ENCODE measurements around the gene XKR7.

The XKR7 gene

DNA sequence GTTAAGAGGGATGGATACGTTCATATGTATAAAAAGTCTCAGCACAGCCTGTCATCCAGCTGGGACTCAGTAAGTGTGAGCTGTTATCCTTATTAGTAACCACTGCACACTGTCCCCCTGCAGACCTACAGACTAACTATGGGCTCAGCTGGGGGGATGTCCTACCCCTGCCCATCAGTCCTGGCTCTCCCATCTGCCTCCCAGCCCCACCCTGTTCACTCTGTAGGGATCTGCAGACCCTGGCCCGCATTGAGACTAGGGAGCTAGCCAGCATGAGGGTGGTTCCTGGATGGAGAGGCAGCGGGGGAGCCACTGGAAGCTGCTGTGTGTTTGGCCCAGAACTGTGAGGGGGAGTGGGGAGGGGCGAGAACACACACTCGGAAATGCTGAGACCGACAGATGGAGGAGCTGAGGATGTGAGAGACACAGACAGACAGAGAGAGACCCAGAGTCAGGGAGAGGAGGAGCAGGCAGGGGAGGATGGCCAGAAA is 17.1 kb downstream of the XKR7 start:
- DNase-seq = no peak

DNA sequence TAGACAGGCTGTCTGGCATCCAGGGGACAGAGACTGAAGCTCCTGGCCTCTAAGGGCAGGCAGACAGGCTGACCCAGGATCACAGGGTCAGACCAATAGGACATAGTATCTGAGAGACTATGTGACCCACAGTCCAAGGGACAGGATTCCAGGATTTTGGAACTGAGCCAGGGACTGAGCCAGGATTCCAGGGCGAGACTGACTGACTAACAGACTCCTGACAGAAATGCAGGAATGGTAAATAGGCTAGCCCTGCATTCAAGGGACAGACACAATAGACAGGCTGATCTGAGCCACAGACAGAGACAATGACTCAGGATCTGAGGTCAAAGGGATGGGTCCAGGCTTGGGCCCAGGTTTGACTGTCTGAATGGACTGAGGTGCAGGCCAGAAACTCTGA is 19.8 kb downstream of the XKR7 start:
- DNase-seq = no peak

DNA sequence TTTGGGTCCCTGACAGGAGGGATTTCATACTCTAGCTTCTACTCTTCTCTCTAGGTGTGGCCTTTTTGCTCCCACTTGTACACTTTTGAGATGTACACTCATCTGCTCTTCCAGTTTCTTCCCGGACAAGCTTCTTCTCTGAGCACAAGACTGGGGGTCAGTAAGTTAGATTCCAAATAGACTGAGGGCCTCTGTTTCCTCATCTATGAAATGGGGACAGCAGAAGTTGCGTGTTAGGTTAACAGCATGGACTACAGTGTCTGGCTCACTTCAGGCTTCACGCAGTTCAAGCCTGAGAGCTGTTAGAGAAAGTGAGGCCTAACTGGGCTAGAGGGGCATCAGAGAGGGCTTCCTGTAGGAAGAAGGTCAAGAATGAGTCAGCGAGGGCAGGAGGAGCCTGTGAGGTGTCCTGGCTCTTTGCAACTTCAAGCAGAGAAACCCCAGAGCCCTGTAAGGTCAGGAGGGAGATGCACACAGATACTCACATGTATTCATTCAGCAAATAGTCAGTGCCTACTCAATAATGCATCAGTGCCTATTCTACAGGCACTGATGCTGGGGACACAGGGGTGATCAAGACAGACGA is 20.6 kb downstream of the XKR7 start:
- DNase-seq = no peak

DNA sequence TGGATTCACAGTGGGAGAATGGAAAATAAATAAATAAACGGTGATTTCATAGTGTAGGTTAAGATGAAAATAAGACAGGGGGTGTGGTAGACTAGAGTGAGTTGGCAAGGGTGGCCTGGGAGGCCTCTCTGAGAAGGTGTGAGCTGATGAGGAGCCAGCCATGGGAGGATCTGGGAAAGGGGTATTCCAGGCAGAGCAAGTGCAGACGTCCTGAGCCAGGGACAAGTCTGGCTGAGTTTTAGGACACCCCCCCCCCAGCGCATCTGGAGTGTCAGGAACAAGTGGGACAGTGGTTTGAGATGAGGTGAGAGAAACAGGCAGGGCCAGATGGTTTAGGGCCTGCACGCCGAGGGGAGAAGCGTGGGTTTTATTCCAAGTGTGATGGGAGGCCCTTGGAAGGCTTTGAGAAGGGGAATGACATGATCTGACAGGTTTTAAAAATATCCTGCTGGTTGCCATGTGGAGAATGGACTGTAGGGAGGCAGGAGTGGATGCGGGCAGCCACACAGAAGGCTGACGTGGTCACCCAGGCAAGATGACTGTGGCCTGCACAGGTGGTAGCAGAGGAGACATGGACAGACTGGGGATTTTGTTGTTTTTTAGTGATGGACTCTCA is 21.2 kb downstream of the XKR7 start:
- no peak for DNase-seq

DNA sequence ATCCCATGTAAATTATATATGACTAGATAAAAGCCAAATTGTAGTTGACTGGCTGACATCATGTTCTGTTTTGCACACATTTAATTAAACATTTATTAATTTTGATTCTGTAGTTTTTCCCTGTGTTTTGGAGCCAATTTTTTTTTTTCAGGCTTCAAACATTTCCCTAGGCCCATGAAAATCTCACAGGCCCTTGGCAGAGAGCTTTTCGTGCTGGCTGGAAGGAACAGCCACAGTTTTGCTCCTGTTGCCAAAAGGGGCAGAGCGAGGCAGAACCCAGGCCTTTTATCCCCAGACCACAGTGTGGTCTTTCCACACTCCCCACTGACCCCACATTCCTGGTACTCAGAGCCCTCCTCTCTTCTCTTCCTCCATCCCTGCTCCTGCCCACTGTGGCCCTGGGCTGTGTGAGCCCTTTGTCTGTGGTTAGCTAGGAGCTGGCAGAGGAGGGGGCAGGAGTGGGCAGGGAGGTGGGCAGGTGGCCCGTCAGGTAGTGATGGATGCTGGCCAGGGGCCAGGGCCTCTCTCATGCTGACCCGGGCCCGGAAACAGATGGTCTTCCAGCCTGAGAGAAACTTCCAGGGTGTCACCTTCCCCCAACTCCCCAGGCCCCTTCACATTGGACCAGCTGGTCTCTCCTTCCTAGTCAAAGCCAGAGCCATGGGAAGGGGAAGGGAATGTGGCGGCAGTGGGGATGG is 22.8 kb downstream of the XKR7 start:
- no peak for DNase-seq

DNA sequence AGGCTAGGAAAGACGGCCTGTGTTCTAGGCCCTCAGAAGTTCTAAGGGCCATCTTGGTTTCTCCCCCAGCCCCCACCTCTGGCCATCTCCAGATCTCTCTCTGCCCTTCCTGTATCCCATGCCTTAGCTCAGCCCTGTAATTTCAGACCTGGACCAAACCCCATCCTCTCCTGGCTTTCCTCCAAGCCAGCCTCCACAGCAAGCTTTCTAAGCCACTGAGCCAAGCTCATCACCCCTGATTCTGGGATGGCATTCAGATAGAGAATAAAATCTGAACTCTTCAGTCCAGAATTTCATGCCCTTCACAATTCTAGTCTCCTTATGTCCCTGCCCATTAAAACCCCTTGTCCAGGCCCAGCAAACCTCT is 23.4 kb downstream of the XKR7 start:
- no peak for DNase-seq

DNA sequence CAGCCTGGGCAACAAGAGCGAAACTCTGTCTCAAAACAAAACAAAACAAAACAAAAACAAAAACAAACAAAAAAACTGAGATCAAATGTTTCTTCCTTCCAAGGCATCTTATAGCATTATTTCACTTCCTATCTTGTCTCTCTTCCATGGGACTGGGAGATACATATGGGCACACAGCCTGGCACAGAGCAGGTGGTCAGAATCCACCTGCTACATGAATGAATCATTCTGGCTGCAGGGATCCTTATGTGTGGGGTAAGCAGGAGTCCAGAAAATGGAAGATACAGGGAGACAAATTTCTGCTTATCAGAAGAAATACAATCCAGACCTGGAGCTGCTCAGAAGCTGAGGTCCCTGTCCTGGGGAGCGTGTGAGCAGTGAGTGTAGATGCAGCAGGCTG is 24.1 kb downstream of the XKR7 start:
- no peak for DNase-seq

DNA sequence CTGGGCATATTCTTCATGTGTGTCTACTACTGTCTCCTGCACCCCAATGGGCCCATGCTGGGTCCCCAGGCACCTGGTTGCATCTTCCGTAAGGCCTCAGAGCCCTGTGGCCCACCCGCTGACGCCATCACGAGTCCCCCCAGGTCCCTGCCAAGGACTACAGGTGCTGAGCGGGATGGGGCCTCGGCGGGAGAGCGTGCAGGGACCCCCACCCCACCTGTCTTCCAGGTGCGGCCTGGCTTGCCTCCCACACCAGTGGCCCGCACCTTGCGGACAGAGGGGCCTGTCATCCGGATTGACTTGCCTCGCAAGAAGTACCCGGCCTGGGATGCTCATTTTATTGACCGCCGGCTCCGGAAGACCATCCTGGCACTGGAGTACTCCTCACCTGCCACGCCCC is 29.0 kb downstream of the XKR7 start:
- no peak for DNase-seq

DNA sequence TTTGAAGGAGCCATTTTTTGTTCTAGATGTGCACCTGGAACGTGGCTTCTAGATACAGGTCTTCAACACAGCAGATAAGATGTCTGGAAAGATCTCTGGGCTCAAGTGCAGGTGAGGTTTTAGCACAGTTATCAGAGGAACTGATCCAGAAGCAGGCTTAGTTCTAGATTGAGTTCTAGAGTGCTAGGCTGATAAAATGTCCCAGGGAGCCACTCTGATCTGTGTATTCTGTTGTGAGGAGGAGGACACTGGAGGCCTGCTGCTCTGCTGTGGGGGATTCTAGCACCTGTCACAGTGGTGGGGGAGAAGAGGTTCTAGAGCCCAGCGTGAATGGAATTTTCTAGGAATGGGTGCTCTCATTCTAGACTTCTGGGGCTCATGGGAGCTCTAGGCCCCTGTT is 30.3 kb downstream of the XKR7 start:
- DNase-seq = no peak

DNA sequence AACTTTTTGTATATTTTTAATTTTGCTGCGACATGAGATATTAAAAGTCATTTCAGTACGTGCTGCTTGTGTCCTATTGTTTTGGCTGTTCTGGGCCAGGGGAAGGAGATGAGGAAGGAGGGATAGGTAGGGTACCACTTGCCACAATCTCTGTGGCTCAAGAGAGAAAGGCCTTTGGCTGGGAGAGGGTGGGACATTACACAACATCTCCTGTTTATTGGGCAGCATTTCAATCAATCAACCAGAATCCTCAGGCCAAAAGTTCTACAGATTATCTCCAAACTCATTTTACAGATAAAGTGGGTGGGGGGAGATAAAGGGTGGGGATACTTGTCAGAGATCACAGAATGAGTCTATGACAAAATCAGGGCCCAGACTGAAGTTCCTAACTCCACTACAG is 35.4 kb downstream of the XKR7 start:
- DNase-seq = no peak

DNA sequence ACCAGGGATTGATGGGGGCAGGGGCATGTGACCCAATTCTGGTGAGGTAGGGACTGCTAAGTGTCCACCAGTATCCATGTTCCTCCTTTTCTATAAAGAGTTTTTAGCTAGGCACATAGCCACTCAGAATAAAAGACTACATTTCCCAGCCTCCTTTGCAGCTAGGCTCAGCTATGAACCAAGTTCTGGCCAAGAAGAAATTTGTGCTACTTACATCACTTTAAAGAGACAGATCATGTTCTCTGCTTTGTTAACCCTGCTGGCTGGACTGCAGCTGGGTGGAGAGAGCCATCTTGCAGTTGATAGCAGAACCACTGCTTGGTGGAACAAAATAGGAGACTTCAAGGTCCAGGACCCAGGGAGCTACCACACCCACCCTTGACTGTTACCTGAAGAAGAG is 37.0 kb downstream of the XKR7 start:
- DNase-seq = no peak

DNA sequence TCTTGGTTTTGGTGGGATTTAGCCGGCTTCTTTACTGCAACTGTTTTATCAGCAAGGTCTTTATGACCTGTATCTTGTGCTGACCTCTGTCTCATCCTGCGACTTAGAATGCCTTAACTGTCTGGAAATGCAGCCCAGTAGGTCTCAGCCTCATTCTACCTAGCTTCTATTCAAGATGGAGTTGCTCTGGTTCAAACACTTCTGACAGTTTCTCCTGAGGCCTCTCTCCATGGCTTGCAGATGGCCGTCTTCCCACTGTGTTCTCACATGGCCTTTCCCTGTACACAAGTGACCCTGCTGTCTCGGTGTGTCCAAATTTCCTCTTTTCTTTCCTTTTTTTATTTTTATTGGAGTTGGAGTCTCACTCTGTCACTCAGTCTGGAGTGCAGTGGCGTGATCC is 38.1 kb downstream of the XKR7 start:
- DNase-seq = no peak

DNA sequence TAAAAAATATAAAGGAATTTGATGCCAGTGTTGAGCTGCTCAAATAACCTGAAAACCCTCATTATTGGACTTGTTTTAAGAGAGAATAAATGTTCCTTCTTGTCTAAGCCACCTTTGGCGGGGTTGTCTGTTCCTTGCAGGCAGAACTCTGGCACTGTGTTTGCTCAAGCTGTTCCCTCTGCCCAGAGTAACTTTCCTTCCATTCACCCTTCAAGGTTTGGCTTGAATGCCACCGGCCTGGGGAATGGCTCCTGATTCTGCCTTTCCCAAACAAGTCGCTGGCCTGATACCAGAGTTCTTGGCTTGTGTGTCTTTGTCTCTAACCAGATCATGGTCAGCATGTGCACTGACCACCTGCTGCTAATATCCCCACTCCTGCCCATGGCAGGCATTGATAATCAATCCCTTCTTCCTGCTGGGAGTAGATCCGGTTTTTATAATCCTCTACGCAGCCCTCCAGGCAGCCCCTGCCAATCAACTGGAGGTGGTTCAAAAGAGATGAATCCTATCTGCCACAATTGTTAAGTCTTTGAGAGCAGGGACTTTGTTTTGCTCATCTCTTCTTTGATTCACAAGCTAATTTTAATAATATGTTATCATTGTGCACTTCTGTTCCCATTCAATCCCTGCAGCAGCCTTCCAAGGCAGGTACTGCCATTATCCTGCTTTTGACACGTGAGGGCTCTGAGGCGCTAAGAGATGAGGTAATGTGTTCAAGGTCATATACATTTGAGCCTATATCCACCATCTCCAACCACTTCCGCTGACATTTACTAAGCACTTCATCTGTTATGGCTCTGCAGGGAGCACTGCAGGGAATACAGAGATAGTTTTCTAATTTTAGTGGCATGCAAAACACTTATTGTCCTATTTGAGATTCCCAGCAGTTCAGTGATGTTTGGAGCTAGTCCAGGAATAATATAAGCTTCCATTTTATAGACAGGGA is 39.2 kb downstream of the XKR7 start:
- no peak for DNase-seq

DNA sequence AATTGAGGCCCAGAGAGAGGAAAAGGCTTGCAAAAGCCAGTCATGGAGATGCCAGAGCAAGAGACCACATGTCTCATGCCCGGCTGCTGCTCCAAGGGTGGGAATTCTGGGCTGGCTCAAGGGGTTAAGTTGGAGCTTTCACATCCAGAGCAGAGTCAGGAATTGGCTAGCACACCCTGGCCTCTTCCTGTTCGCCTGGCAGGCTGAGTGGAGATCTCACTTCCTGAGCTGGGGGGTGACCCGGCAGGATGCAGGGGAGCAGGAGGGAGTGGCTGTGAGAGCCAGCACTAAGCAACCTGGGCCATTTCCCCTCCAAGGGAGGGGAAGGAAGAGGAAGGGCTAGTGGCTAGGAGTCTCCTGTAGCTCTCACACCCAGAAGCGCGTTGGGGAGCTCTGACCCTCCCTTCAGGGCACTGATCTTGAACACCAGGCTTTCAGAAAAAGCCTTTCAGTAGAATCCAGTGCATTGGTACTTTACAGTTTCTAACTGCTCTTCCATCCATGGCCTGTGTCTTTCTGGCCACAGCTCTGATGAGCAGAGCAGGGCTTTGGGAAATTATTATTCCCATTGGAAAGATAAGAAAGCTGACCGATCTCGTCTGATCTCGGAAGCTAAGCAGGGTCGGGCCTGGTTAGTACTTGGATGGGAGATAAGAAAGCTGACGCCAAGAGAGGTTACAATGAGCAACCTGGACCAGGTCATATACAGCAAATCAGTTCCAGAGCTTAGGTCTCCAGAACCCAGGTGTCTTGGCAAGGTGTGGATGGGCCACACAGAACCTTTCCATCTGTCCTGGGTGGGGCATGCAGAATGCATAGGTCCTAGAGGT is 40.1 kb downstream of the XKR7 start:
- no peak for DNase-seq

DNA sequence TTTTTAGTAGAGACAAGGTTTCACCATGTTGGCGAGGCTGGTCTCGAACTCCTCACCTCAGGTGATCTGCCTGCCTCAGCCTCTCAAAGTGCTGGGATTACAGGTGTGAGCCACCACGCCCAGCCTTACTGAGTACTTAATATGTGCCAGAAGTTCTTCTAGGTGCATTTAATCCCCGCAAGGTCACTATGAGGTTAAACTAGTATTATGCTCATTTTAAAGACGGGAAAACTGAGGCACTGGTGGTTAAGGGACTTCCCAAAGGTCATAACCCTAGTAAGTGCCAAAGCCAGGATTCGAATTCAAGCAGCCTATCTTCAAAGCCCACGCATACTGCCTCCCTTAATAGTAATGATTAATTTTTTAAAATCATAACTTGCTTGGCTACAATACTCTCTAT is 41.6 kb downstream of the XKR7 start:
- no peak for DNase-seq

DNA sequence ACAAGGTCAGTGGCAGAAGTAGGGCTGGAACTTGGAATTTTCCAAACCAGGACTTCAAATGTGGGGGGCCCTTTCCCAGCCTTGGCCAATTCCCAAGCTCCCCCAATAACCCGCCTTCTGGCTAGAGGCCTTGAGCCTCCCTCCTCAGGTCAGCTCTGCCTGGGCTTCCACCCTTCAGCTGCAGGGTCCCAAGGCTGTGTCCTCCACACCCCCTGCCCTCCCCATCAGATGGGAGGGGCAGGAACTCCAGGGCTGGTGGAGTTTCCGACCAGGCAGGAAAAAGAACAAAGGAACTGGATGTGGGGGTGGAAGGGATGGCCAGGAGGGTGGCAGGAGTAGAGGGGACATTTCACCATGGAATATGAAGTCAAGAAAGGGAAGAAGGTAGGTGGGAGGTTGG is 42.1 kb downstream of the XKR7 start, which contains the start of gene CCM2L:
Gene CCM2L (plus strand): TSS at position 338 of the 400 bp plus-strand sequence. CDS start 17 bp downstream, at position 355.
- no peak for DNase-seq

DNA sequence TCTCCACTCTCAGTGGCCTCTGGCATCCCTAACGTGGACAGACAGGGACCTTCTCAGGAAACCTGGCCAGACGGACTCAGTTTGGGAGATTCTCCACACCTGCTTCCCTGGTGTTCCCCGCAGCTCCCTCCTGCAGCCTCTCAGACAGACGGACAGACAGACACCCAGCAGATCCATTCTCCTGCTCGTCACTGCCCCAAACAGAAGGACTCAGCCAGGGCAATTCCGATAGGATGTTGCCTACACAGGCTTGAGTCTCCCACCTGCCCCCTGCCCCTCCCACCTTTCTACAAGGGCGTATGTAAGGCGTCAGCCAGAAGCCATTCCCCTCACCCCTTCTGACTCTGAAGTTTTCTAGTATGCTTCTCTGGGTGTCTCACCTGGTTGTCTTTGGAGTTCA is 42.7 kb downstream of the XKR7 start:
- no peak for DNase-seq

DNA sequence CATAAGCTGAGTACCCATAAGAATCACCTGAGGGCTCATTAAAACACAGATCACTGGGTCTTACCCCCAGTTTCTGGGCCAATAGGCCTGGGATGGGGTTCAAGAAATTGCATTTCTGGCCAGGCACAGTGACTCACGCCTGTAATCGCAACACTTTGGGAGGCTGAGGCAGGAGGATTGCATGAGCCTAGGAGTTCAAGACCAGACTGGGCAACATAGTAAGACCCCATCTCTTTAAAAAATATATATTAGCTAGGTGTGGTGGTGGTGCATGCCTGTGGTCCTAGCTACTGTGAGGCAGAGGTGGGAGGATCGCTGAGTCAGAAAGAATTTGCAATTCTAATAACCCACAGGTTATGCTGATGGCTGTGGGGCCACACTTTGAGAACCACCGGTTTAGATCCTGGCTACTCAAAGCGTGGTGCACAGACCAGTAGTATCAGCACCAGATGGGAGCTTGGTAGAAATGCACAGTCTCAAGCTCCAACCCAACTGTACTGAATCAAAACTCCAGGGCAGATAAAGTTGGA is 44.3 kb downstream of the XKR7 start:
- DNase-seq = no peak

DNA sequence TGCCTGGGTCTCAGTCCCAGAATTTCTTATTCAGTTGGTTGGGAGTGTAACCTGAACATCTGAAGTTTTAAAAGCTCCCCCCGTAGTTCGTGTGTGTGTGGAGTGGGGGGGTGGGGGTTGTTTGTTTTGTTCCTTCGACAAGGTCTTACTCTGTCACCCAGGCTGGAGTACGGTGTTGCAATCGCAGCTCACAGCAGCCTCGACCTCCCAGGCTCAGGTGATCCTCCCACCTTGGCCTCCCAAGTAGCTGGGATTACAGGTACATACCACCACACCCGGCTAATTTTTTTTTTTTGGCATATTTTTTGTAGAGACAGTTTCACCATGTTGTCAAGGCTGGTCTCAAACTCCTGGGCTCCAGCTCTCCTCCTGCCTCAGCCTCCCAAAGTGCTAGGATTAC is 45.4 kb downstream of the XKR7 start:
- no peak for DNase-seq

DNA sequence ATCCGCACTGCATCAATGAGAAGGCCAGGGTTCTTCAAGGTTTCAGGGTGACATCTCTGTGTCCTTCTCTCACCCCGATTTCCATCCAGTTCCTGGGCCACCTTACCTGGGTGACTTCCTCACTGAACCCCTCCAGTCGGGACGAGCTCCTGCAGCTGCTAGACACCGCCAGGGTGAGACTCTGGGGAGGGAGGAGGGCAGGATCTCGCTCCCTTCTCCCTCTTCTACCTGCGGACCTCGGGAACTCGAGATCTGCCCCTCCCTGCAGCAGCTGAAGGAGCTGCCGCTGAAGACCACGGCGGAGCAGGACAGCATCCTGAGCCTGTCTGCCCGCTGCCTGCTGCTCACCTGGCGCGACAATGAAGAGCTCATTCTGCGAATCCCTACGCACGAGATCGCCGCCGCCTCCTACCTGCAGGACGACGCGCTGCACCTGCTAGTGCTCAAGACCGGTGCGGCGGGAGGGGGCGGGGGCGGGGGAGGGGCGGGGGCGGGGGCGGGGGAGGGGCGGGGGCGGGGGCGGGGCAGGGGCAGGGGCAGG is 49.8 kb downstream of the XKR7 start:
- DNase-seq = peak; percentile 96

DNA sequence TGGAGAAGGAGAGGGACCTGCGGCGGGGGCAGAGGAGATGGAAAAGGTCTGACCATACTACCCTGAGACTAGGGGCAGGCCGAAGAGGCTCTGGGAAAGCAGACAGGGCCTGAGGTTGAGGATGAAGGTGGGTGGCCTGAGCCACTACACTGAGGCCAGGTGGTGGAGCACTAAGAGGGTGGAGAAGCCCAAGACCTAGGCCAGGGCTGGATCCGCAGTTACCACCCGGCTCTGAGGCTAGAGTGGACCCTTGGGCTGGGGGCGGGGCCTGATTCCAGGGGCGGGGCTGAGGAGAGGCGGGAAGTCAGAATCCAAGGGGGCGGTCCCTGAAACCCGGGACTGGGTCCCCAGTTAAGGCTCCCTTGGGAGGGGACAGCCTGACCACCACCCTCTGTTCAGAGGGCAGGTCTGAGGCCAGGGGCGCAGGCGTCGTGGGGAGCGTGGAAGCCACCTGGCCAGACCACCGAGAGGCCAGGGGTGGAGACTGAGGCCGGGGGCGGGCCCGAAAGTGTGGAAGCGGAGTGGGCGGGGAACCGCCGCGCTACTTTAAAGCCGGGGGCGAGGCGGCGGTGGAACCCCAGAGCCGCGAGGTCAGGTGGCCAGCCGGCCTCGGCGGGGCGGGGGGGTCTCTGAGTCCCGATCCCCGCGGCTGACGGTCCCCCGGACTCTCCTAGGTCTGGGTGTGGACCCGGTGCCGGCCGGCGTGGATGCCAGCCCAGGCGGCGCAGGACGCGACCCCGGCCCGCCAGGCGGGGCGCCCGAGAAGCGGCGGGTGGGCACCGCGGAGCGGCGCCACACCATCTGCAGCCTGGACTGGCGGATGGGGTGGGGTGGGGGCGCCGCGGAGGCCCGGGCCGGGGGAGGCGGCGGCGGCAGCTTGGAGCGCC is 50.6 kb downstream of the XKR7 start:
- peak; percentile 83 for DNase-seq
